Measurements from ENCODE around the gene SCFD2.

The SCFD2 gene

DNA sequence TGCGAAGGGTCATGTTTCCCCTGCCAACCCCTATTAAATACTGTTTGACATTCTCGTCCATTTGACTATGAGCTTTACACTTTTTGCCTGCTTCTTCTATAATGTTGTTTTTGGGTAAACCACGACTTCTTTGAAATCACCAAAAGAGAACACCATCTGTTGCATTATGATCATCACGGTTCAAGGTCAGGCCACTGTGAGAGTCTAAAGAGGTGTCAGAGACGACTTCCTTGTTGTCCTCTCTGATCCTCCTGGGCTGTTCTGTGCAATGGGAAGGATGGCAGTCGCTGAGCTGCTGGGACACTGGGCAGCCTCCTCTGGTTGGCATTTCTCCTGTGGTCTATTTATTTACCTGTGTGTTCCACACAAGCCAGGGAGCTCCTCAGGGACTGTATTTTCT, 366.2 kb downstream of the SCFD2 start:
- peaks cover 56% of the 10 kb centered on the region for H3K4me1 Mint-ChIP-seq
- H3K36me3 Mint-ChIP-seq (ENCODE audit: low read depth) = no peaks in the 10 kb centered on the region
- no peaks in the 10 kb centered on the region for H3K27me3 Mint-ChIP-seq (ENCODE audit: low read depth)
- no peak overlapping the region for H3K4me3 Mint-ChIP-seq
- TF ChIP-seq, protein P1, sequence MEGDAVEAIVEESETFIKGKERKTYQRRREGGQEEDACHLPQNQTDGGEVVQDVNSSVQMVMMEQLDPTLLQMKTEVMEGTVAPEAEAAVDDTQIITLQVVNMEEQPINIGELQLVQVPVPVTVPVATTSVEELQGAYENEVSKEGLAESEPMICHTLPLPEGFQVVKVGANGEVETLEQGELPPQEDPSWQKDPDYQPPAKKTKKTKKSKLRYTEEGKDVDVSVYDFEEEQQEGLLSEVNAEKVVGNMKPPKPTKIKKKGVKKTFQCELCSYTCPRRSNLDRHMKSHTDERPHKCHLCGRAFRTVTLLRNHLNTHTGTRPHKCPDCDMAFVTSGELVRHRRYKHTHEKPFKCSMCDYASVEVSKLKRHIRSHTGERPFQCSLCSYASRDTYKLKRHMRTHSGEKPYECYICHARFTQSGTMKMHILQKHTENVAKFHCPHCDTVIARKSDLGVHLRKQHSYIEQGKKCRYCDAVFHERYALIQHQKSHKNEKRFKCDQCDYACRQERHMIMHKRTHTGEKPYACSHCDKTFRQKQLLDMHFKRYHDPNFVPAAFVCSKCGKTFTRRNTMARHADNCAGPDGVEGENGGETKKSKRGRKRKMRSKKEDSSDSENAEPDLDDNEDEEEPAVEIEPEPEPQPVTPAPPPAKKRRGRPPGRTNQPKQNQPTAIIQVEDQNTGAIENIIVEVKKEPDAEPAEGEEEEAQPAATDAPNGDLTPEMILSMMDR (IDR thresholded peaks at IDR 0.05; ENCODE audit: unreplicated experiment in 3 of 3) = no peak
- H3K9me3 Mint-ChIP-seq = no peaks in the 10 kb centered on the region
- H3K27ac Mint-ChIP-seq = peak overlapping the region; percentile 11 to 86 (median 70)

DNA sequence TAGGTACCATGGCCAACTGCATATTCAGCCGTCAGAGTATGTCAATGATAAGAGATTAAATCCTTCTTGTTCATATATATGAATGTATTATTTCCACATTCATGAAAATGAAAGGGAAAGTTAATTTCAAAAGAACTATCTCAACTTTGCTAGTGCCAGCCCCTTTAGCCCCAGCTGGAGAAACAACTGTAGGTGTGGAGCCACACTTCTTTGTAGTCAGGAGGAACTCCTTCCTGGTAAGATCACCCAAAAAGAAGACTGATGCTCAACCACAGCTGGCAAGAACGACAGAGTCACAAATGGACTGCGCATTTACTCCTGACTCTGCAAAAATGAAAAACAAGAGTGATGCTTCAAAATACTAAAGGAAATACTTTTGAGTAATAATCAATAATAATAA, 367.4 kb downstream of the SCFD2 start:
- Mint-ChIP-seq H3K36me3 (ENCODE audit: low read depth) (no peaks in the 10 kb centered on the region), H3K27ac (peak overlapping the region; percentile 51 to 96 (median 92)), H3K27me3 (ENCODE audit: low read depth) (no peaks in the 10 kb centered on the region)

DNA sequence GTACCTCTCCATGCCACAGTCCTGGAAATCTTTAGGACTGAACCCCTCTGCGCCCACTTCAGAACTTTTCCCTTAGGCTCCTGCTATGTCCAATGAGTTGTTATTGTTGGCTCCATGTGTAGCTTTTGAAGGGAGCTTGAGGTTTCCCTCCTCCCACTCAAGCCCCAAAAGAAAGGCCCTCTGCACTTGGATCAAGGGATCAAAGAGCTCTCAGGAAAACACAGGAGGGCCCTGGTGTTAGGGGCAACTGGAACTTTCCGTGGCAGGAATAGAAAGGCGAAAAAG, 368.8 kb downstream of the SCFD2 start:
- Mint-ChIP-seq H3K4me1 (peaks cover 57% of the 10 kb centered on the region), H3K9me3 (peaks cover 2% of the 10 kb centered on the region)
- TF ChIP-seq, protein P1 (IDR thresholded peaks at IDR 0.05; ENCODE audit: unreplicated experiment in 3 of 3) = no peak

More for the DNA sequence above, 367.4 kb downstream of the SCFD2 start:
- Mint-ChIP-seq H3K4me1 (peaks cover 57% of the 10 kb centered on the region), H3K9me3 (peaks cover 2% of the 10 kb centered on the region), H3K4me3 (no peak overlapping the region)
- TF ChIP-seq, protein P1 (IDR thresholded peaks at IDR 0.05; ENCODE audit: unreplicated experiment in 3 of 3) = no peak

DNA sequence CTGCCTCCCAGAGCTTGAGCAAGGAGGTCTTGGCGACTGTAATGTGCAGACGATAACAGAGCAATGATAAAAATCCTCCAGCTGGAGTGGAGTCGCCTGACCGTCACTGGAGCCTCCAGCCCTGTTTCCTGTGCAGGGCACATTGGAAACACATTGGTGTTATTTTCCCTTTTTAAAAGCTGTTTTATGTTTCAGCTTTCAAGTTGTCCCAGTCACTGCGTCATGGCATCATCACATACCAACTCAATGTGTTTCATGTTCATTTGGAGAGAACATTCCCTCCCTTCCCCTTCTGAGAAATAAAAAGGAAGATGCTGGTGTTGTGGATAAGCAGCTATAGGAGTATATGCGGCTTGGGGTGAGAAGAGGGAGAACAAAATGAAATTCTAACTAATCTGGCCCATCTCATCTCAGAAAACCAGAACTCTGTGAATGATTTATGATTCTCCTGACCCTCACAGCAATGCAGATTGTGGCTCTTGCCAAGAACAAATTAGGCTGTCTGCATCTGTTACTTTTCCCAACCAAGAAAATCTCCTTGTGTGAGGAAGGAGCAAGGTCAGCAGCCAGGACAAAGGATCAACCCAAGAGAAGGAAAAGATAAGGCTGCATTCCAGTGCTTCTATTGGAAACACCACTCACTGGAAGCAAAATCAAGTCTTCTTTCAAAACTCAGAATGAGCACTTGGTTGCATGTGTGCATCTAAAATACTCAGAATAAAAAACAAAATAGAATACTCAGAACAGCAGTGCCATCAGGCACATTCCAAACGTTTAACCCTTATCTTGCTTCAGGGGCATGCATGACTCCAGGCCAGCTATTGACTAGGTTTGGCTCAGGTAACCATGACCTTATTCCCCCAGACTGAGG, 369.4 kb downstream of the SCFD2 start:
- Mint-ChIP-seq H3K36me3 (ENCODE audit: low read depth) (no peaks in the 10 kb centered on the region), H3K4me3 (peak overlapping the region in 2 of 3 experiments; percentile 16 to 34), H3K27me3 (ENCODE audit: low read depth) (no peaks in the 10 kb centered on the region), H3K9me3 (peaks cover 2% of the 10 kb centered on the region), H3K27ac (peak overlapping the region; percentile 92 to 96 (median 96)), H3K4me1 (peaks cover 57% of the 10 kb centered on the region)
- TF ChIP-seq, protein P1 (IDR thresholded peaks at IDR 0.05; ENCODE audit: unreplicated experiment in 3 of 3) = no peak

More for the DNA sequence above, 368.8 kb downstream of the SCFD2 start:
- peak overlapping the region in 1 of 3 experiments; percentile 4 for H3K4me3 Mint-ChIP-seq
- no peaks in the 10 kb centered on the region for H3K36me3 Mint-ChIP-seq (ENCODE audit: low read depth)
- no peaks in the 10 kb centered on the region for H3K27me3 Mint-ChIP-seq (ENCODE audit: low read depth)
- H3K27ac Mint-ChIP-seq = peak overlapping the region; percentile 92 to 96 (median 96)

DNA sequence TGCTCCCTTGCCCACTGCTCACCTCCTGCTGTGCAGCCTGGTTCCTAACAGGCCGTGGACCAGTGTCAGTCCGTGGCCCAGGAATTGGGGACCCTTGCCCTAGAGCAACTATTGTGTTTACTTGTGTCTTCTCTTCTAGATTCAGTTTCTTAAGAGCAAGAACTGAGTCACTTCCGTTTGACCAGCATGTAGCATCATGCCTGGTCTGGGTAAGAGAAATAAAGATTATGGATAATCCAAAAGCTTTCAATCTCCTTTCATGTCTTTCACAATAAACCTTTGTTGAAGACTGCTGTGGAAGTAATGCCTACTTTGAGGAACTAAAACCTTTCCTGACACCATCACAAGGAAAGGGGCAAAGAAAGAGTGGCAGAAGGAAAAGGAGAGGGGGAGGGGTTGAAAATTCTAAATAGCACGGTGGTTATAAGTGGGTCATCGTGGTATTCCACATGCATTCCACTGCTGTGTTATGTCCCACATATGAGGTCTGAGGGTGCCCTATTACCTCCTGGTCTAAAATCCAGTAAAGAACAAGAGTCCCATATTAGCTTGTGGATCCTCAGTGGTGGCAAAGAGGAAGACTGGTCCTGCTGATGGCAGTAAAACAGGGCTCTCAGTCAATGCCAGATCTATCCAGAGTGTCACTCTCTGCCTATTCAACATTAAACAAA, 370.4 kb downstream of the SCFD2 start:
- Mint-ChIP-seq H3K27ac (peak overlapping the region; percentile 92 to 96 (median 96)), H3K36me3 (ENCODE audit: low read depth) (peaks cover 4% of the 10 kb centered on the region), H3K4me1 (peaks cover 58% of the 10 kb centered on the region), H3K4me3 (no peak overlapping the region), H3K27me3 (ENCODE audit: low read depth) (no peaks in the 10 kb centered on the region), H3K9me3 (peaks cover 5% of the 10 kb centered on the region)
- TF ChIP-seq, protein P1 (IDR thresholded peaks at IDR 0.05; ENCODE audit: unreplicated experiment in 3 of 3) = no peak

Data from nephron (organoid).